NCI-H1417 (cell line): ENCODE data around the gene ALDH1L1.

Experiments used
- DNase-seq, 3 experiments: peaks; one replicate each; lab custom pipeline; 2025; lab: John Stamatoyannopoulos, UW

The ALDH1L1 gene

GRCh38 chr3:126154391-126155279 lies 25.8 kb downstream of the ALDH1L1 start:
- DNase-seq, result no peak

DNA sequence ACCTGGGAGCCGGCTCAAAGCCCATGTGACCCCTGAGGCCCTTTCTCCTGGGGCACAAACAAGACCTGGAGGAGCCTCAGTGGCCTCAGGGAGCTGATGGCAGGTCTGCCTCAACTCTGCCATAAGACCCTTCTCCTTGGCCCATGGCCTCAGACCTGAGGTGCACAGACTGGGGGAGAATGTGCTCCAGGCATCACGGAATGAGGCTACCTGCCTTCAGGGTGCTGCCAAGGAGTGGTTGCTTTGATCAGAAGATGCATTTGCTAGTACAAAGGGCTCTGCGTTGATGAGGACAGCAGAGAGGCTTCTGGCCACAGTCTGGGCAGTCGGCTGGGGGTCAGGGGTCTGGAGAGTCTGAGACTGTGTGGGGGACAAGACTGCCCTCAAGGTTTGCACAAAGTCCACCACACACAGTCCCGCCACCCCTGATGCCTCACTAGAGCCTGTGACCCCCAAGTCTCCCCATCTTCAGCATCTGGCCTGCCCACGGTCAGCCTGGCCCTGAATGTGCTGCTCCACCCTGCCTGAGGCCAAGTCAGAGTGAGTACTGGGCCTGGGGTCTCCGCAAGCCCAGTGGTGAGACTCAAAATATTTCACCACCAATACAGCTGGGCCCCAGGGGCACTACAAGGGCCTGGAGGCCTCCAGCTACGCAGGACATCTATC lies 26.6 kb downstream of the ALDH1L1 start:
- DNase-seq, result no peak

GRCh38 chr3:126152901-126153694 lies 27.3 kb downstream of the ALDH1L1 start:
- DNase-seq, result peak in 2 of 3 experiments; percentile 21 to 72

- DNase-seq, result no peak
Measured at GRCh38 chr3:126152458-126152857, 27.9 kb downstream of the ALDH1L1 start.

- no peak for DNase-seq
Measured at GRCh38 chr3:126151562-126152302, 28.7 kb downstream of the ALDH1L1 start.

DNA sequence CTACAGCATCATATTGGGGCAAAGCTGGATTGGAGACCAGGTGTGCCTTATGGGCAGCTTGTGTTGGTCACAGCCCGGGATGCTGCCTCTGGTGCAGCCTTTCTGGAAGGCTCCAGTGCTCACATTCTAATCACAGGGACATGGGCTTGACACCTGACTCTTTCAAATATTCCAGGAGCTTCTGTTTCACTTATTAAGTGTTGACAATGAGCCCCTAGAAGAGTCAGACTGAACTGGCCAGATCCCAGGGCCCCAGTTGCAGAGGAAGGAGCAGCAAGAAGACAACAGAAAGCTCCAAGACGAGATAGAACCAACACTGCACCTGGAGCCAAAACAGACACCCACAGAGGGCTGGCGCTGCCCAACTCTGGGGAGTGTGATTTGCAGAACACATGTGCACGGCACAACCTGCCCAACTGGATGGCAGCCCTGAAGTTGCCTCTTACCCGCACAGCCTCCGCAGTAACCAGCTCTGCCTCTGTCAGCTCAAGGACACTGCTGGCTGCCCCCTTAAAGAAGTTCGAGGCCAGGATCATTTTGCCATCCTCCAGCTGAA lies 30.3 kb downstream of the ALDH1L1 start:
- no peak for DNase-seq

- no peak for DNase-seq
Measured at GRCh38 chr3:126149256-126149902, 31.0 kb downstream of the ALDH1L1 start.

GRCh38 chr3:126147932-126148683 lies 32.3 kb downstream of the ALDH1L1 start:
- no peak for DNase-seq

DNA sequence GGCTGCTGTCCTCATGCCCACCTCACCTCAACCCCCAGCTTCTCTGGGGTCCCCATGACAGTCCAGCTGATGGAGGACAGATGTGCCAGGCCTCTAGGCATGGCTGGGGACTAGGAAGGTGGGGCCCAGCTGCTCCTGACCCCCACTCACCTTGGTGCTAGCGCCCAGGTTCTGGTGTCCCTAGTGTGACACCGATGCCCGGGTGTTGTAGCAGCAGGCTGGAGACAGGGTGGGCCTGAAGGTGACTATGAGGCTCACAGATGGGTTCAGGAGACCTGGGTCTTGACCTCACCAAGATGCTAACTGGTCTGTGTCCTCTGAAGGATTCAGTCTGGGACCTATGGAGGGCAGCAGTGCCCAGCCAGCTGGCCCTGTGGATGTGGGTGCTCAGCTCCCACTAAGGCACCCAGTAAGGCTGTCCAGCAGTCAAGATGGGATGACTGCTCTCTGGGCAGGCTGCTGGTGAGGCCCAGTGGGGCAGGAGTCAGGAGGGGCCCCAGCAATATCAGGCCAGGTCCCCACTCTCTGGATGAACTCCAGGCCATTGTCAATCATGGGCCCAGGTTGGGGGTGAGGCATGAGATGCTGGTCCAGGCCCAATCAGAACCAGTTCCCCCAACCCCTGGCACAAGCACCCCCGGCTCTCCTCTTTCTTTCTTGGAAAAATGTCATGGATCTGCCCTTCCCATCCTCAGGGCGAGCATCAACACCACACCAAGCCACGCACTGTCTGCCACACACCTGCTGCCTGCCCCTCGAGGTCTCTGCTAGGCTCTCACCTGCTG lies 33.0 kb downstream of the ALDH1L1 start:
- DNase-seq, result no peak

GRCh38 chr3:126146525-126147146 lies 33.8 kb downstream of the ALDH1L1 start:
- DNase-seq, result no peak

DNA sequence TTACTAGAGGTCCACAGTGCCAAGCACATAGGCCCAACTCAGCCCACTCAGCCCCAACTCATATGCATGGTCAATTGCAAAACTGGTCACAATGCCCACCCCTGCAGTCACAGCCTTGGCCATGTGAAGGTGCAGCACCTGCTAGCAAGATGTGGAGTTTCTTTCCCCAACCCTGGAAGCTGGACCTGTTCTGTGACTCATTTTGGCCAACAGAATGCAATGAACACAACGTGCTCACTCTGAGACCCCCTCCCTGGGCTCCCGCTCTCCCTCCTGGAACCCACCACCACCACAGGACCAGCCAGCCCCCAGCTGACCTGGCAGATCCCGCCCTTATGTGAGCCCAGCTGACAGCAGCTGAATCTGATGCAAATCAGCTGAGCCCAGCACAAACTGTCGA lies 34.4 kb downstream of the ALDH1L1 start:
- no peak for DNase-seq

DNA sequence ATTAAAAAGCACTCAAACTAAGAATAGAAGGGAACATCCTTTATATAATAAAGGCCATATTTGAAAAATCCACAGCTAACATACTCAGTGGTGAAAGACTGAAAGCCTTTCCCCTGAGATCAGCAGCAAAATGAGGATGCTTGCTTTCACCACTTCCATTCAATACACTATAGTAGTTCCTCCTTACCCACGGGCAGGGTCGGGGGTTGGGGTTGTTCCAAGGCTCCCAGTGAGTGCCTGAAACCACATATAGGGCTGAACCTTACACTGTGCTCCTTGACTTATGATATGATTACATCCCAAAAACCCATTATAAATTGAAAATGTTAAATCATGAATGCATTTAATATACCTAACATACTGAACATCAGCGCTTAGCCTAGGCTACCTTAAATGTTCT lies 37.7 kb downstream of the ALDH1L1 start:
- DNase-seq, result no peak

DNA sequence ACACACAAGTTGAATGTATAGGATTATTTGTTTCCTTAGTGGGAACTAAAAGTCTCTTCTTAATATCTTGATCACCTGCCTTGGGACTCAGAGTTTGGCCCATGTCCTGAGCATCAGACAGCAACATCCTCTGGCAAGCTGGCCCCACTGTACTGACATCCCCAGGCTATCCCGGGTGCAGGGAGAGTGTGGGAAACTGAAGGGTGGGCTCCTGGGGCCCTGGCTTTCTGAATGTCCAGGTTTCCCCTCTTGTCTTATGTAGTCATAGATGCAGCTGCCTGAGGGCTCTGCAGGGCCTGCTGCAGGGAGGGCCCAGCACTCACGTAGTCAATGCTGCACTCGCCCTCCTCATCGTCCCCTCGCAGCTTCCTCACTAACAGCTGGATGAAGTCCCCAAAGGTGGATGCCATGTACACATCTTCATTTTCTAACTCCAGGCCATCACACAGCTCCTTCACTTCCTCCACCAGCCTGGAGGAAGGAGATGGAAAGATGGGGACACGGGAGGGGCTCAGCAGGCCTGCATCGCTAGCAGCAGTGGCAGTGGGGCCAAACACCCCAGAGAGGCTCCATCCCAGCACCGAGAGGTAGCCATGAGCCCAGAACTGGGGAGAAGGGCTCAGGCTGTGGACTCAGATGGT lies 42.8 kb downstream of the ALDH1L1 start:
- no peak for DNase-seq

DNA sequence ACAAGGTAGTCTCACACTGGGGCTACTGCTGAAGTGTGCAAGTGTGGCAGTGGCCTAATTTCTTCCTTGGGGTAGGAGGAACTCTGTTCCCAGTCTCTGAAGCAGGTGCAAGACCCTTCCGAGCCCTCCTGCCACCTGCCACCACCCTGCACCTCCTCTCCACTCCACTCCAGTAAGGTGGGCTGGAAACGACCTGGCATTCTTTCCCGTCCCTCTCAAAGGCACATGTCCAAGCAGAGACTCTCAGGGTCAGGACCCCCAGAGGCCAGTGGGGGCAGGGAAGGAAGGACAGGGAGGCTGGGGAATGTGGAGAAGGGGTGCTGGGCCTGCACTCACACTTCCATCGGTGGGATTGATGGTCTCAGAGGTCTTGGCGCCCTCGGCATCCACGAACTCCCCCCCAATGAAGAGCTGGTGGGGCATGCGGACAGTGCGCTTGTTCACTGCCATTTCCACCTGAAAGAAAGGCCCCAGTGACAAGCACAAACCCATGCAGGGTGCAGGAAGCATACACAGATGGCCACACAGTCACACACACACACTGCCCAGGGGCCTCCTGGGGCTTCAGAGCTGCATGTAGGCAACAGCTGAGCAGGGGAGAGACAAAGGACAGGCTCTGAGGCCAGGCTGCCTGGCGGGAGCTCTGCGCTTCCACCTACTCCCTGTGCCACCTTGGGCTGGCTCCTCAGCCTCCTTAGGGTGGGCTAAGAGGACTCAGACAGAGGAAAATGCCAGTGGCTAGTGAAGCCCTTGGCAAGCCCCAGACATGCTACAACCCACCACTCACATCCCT lies 43.8 kb downstream of the ALDH1L1 start:
- peak in 1 of 3 experiments; percentile 4 for DNase-seq

DNA sequence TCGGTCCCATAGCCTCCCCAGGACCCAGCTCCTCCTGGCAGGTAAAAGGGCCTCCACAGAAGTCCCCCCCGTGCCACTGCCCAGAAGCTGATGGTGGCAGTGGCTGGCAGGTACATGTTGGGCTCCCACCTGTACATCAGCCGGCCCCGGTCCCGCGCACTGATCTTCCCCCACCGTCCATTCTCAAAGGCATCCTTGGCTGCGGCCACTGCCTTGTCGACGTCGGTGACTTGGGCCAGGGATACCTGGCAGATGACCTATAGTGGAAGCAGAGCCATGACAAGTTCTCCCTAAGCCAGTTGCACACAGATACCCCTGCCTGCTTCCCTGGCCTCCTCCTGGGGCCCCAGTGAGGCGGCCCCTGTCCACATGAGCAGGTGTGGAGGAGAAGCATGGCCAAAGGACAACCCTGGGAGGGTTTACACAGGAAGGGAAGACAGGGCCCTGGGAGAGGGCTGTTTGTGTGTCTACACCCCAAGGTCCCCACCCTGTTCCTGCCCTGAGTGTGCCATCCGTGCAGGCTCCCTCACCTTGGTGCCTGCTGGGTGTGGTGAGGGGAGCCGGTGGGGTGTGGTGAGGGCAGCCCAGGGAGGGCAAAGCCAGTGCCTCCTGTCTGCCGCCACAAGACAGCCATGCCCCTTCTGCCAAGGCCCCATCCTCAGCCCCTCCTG lies 44.8 kb downstream of the ALDH1L1 start:
- no peak for DNase-seq

DNA sequence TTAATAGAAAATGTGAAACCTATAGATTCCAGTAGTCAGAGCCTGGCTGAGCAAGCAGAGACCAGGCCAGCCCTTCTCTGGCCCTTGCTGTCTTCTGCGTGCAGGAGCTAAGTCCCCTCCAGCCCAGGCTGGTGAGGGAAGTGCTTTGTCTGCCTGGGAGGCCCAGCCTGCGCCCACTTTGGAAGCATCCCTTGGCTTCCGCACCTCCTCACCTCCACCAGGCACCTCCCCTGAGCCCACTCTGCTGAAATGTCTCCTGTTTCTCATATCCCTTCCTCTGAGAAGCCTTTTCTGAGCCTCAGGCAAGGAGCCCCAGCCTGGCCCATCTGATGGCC lies 45.3 kb downstream of the ALDH1L1 start:
- DNase-seq, result no peak
